Smooth muscle cell (in vitro differentiated cells): ENCODE results near the gene GNPTG. TPM values are rescaled to one million over a fixed set of nuclear protein-coding genes. Genes with fewer than 3 reads are reported as not detected.

Experiments used
- DNase-seq: peaks from one replicate; lab custom pipeline; 2025; ENCODE audit not compliant: unreplicated experiment; lab: John Stamatoyannopoulos, UW
- H2AFZ ChIP-seq: fragments of 200-600 bp; sonication (generic); 2 replicates; pipeline ENCODE4 v1.6.0; 2016; ENCODE audit warnings: antibody characterized with exemption, low read depth, mild to moderate bottlenecking
- H3F3A ChIP-seq: fragments of 200-600 bp; sonication (generic); 2 replicates; pipeline ENCODE4 v1.6.0; 2017; ENCODE audit warnings: antibody characterized with exemption, low read depth
- H3K27ac ChIP-seq: fragments of 200-600 bp; sonication (generic); 2 replicates; pipeline ENCODE4 v1.5.1; 2016; ENCODE audit warnings: low read depth, mild to moderate bottlenecking
- H3K27me3 ChIP-seq: fragments of 200-600 bp; sonication (generic); 2 replicates; pipeline ENCODE4 v1.6.1; 2016; ENCODE audit warnings: low read depth, mild to moderate bottlenecking
- H3K36me3 ChIP-seq: fragments of 200-600 bp; sonication (generic); 2 replicates; pipeline ENCODE4 v1.5.1; 2016; ENCODE audit warnings: low read depth
- H3K4me1 ChIP-seq: fragments of 200-600 bp; sonication (generic); 2 replicates; pipeline ENCODE4 v1.5.1; 2016; ENCODE audit warnings: low read depth
- H3K4me2 ChIP-seq: fragments of 200-600 bp; sonication (generic); 2 replicates; pipeline ENCODE4 v1.6.0; 2016; ENCODE audit warnings: mild to moderate bottlenecking
- H3K4me3 ChIP-seq: fragments of 200-600 bp; sonication (generic); 2 replicates; pipeline ENCODE4 v1.5.1; 2016; ENCODE audit warnings: mild to moderate bottlenecking
- H3K79me2 ChIP-seq: fragments of 200-600 bp; sonication (generic); 2 replicates; pipeline ENCODE4 v1.6.0; 2016; ENCODE audit warnings: low read depth, mild to moderate bottlenecking
- H3K9ac ChIP-seq: fragments of 200-600 bp; sonication (generic); 2 replicates; pipeline ENCODE4 v1.6.0; 2016; ENCODE audit warnings: low read depth
- H3K9me3 ChIP-seq: fragments of 200-600 bp; sonication (generic); replicated peaks from 2 replicates; pipeline ENCODE4 v1.5.1; 2016; ENCODE audit warnings: low read depth
- H4K20me1 ChIP-seq: fragments of 200-600 bp; sonication (generic); 2 replicates; pipeline ENCODE4 v1.6.0; 2016; ENCODE audit warnings: low read depth
- WGBS: methylation state at CpG from one replicate; pipeline ENCODE4 v1.1.7; 2016; ENCODE audit warnings: low lambda C conversion rate; 5-methylcytosine and 5-hydroxymethylcytosine counted together
- polyA plus RNA-seq: library from polyadenylated mRNA; unstranded; fragments of >200 nt; fragmentation: Nextera tagmentation; extraction: Ambion mirVana; gene quantifications from 2 replicates; pipeline ENCODE4 v1.2.1, GENCODE V29; 2016
- total RNA-seq: library from RNA; depleted of rRNA; stranded (reverse); fragments of >200 nt; gene quantifications from 2 replicates; pipeline ENCODE4 v1.2.3, GENCODE V29; 2014
- TF ChIP-seq, protein P1 (sequence below): fragments of 200-600 bp; sonication (generic); IDR thresholded peaks from 2 replicates; pipeline ENCODE4 v1.5.1; 2017; ENCODE audit warnings: borderline replicate concordance, mild to moderate bottlenecking, antibody characterized with exemption; ENCODE audit not compliant: insufficient read depth, poor library complexity, severe bottlenecking

GNPTG gene
- total and polyA plus RNA-seq, 2 experiments from 2014 or later, result 28.0 to 73.3 TPM

DNA sequence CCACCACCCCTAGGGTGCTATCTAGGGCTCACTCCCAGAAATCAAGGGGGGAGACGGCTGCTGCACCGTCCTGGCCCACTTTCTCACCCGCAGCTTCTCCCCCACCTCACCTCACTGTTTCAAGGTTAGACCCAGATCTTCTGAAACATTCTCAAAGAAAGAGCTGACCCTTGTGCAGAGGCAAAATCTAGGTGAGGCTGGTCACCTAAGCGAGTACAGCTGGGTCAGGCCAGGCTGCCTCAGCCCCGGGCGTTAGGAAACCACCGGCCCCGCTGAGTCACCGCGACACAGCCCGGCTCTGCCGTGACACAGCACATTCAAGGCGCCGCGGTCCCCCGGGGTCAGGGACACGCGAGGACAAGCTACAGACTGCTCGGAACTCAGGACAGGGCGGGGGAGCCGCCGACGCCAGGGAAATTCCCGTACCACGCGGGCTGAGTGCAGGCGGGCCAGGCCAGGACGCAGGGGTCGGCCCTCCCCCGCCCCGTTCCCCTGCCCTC is 27.1 kb downstream of the GNPTG start:
- no peaks in the 10 kb centered on the region for H3K36me3 ChIP-seq
- H3K27me3 ChIP-seq, result no peaks in the 10 kb centered on the region
- DNase-seq, result peak; percentile 68
- H3F3A ChIP-seq, result no peaks in the 10 kb centered on the region
- no peak overlapping the region for H2AFZ ChIP-seq
- H3K79me2 ChIP-seq, result no peaks in the 10 kb centered on the region
- 5% methylated on average over 19 of the region's 31 CpGs for WGBS
- peak overlapping the region; percentile 91 for H3K9ac ChIP-seq
- TF ChIP-seq, protein P1, sequence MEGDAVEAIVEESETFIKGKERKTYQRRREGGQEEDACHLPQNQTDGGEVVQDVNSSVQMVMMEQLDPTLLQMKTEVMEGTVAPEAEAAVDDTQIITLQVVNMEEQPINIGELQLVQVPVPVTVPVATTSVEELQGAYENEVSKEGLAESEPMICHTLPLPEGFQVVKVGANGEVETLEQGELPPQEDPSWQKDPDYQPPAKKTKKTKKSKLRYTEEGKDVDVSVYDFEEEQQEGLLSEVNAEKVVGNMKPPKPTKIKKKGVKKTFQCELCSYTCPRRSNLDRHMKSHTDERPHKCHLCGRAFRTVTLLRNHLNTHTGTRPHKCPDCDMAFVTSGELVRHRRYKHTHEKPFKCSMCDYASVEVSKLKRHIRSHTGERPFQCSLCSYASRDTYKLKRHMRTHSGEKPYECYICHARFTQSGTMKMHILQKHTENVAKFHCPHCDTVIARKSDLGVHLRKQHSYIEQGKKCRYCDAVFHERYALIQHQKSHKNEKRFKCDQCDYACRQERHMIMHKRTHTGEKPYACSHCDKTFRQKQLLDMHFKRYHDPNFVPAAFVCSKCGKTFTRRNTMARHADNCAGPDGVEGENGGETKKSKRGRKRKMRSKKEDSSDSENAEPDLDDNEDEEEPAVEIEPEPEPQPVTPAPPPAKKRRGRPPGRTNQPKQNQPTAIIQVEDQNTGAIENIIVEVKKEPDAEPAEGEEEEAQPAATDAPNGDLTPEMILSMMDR, result no peak
- peaks cover 9% of the 10 kb centered on the region for H3K4me1 ChIP-seq
- peak overlapping the region; percentile 57 for H3K4me3 ChIP-seq
- no peaks in the 10 kb centered on the region for H3K9me3 ChIP-seq
- H3K27ac ChIP-seq, result peak overlapping the region; percentile 75
- H4K20me1 ChIP-seq, result peaks cover 26% of the 10 kb centered on the region
- H3K4me2 ChIP-seq, result peak overlapping the region; percentile 93

DNA sequence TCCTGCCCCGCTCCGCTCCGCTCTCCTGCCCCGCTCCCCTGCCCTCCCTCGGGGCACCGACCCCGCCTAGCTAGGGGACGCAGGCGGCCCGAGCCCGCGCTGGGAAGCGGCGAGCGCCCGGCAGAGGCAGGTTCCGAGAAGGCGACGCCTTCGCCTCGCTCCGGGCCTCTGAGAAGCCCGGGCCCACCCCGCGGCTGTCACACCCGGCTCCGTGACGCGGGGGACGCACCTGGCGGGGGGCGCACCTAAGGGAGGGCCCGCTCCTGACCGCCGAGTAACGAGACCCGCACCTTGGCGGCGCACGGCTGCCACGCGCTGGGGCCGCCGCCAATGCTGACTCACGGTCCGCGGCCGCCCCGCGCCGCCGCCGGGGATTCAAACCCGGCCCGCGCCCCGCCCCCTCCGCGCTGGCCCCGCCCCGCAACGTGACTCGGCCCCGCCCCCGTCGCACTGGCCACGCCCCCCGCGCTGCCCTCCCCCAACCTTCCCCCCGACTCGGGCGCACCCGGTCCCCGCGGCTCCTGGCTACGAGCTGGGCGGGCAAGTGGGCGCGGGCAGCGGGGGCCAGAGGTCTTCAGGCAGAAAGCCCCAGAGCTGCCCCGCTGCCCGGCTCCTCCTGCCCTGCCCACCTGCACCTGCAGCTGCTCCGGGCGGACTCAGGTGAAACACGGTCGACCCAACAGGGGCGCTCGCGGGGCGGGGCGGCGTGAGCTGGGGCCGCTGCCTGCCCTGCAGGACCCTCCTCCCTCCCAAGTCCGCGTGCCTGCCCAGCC is 27.8 kb downstream of the GNPTG start:
- Histone ChIP-seq H3K36me3 (no peaks in the 10 kb centered on the region), H3F3A (no peaks in the 10 kb centered on the region), H3K4me3 (peak overlapping the region; percentile 57), H4K20me1 (peaks cover 26% of the 10 kb centered on the region), H2AFZ (no peak overlapping the region), H3K4me1 (peaks cover 9% of the 10 kb centered on the region), H3K27ac (peak overlapping the region; percentile 75), H3K9me3 (no peaks in the 10 kb centered on the region), H3K9ac (peak overlapping the region; percentile 91), H3K4me2 (peak overlapping the region; percentile 93), H3K79me2 (no peaks in the 10 kb centered on the region), H3K27me3 (no peaks in the 10 kb centered on the region)
- 1% methylated on average over 25 of the region's 95 CpGs for WGBS
- DNase-seq, result peak; percentile 33
- TF ChIP-seq, protein P1, result no peak

DNA sequence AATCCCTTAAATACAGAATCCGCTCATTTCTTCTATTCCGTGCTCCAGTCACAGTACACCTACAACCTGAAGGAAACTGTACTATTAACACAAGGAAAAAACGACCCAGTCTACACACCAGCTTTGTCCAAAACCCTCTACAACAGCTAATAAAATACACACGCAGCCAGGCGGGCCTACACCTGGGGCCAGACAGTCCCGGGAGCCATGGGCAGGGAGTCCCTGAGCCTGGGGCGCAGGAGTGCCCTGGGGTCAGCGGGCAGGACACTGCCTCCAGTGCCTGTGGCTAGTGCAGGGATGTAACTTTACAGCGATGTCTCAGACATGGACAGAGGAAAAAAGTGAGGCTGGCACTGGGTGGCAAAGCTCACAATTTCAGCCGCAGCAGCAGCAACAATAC is 28.5 kb downstream of the GNPTG start:
- peak overlapping the region; percentile 93 for H3K4me2 ChIP-seq
- DNase-seq, result no peak
- H3F3A ChIP-seq, result no peaks in the 10 kb centered on the region
- H2AFZ ChIP-seq, result no peak overlapping the region
- TF ChIP-seq, protein P1, result no peak
- peak overlapping the region; percentile 57 for H3K4me3 ChIP-seq
- peaks cover 9% of the 10 kb centered on the region for H3K4me1 ChIP-seq
- H3K27ac ChIP-seq, result no peak overlapping the region
- no peaks in the 10 kb centered on the region for H3K36me3 ChIP-seq
- no peaks in the 10 kb centered on the region for H3K79me2 ChIP-seq
- H3K9ac ChIP-seq, result no peak overlapping the region
- H3K9me3 ChIP-seq, result no peaks in the 10 kb centered on the region
- 71% methylated on average over 10 of the region's 10 CpGs for WGBS
- peaks cover 26% of the 10 kb centered on the region for H4K20me1 ChIP-seq
- no peaks in the 10 kb centered on the region for H3K27me3 ChIP-seq
